Stimulated activated CD8-positive, alpha-beta memory T cell treated with anti-CD3 and anti-CD28 coated beads, Interleukin-4, amount 100 ng/mL, for 24 hours (primary cell): ENCODE results near the gene NUAK1.

Source experiments
- DNase-seq: peaks from one replicate; pipeline ENCODE4 v3.0.0-alpha.2; 2020; ENCODE audit warnings: low read depth

NUAK1 gene

DNA sequence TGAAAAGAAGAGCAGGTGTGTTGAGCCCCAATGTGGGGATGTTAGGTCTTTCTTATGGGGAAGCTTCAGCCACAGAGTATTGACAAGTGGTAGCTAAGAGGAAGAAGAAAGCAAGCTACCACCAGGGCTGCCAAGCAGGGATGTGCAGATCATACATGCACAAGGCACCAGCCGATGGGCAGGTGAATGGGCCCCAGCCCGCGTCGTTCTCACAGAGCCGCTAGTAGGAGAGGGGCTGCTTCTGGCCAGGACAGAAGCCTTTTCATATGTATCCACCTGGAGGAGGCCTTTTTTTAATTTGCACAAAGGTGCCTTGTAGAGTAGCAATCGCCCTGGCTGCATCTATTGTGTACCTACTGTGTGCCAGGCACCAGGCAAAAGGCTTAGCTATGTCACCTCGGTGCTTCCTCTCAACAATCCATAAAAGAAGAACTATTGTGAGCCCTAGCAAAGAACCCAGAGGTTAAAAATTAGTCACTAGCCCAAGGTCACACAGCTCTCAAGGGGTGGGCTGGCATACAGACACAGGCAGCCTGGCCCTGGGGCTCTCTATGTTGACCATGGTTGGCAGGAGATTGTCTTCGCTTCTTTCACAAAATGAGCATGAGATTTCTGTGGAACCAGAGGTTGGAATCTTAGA is 8.2 kb downstream of the NUAK1 start:
- no peak for DNase-seq

DNA sequence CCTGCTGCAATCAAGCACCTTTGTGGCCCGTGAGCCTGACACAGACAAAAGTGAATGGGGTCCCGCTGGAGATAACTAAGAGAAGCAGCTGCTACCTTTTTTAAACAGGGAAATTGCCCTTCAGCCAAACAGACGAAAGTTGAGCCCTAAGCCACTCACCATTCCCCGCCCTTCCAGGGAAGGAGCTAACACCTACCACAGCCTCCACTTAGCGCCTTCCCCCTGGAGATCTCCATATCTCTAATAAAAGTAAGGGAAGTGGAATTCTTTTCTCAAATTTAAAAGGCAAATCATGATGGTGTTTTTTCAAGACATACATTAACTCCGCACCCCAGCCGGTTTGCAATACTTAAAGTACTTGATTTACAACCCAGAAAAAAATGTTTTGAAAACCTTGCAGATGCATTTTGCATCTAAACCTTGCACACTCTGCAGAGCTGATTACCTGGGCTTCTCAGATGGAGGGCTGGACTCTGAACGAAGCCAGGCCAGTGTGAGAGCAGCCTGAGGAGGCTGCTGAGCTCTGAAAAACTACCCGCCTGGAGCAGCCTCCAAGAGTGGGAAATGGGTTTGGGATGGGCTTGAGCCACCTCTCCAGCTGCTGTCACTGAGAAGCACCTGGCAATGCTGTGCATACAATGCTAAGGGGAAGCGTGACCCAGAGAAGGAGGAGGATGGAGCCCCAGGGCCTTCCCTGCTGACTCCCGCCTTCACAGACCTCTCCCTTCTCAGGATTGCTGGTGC is 10.0 kb downstream of the NUAK1 start:
- no peak for DNase-seq

DNA sequence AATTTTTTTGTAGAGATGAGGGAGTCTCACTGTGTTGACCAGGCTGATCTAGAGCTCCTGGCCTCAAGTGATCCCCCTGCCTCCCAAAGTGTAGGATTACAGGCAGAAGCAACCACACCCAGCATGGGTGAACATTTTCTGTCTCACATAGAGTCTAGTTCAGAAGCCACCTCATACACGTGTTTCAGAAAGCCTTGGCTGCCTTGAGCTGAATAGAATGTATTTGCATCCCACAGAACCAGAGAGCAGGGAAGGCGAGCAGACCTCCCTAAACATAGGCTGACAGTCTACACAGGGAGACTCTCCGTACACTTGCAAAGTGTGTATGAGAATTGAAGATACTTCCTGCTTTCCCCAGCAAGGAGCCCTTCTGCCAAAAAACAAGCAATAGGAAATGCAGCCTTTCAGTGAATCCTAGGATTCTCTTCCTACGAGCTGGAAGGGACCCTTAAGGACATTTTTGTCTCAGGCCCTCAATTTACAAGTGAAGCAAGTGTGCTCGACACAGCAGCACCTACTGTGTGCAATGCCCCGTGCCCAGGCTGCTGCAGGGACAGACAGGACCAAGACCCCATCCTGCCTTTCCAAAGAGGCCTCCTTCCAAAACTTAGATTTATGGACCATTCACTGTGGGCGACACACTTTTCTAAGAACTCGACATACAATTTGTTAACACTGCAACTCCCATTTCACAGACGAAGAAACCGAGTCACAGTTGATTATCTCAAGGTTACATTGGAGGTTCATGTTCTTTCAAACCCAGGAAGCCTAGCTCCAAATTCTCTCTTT is 11.2 kb downstream of the NUAK1 start:
- no peak for DNase-seq

DNA sequence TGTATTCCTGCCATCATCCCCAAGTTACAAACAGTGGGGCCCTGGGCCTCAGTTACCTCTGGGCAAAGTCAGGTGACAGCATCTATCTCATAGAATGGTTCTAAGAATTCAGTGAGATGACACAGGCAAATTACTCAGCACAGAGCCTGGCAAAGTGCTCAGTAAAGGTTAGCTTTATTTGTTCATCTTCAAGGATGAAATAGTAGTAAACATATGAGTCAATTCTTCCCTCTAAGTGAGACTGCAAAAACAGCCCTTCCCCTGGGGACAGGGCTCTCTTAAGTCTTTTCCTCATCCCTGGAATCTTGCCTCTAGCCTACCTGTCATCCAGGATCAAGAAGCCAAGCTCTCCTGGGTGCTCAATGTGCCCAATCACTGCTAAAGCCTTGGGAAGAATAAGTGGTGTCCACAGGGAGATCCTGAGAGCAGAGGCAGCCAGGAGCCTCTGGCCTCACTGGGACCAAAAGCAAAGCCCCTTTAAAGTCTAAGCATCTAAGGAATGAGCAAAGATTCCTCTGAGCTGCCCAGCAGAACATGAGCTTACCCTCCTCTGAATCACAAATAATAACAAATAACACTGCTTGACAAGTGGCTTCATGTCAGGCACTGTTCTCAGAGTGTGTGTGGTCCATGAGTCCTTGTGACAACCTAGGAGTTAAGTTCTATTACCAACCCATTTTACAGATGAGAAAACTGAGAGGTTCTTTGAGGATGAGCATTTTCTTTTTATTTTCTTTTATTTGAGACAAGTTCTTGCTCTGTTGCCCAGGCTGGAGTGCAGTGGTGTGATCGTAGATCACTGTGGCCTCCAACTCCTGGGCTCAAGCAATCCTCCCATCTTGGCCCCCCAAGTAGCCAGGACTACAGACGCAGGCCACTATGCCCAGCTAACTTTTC is 12.1 kb downstream of the NUAK1 start:
- no peak for DNase-seq

DNA sequence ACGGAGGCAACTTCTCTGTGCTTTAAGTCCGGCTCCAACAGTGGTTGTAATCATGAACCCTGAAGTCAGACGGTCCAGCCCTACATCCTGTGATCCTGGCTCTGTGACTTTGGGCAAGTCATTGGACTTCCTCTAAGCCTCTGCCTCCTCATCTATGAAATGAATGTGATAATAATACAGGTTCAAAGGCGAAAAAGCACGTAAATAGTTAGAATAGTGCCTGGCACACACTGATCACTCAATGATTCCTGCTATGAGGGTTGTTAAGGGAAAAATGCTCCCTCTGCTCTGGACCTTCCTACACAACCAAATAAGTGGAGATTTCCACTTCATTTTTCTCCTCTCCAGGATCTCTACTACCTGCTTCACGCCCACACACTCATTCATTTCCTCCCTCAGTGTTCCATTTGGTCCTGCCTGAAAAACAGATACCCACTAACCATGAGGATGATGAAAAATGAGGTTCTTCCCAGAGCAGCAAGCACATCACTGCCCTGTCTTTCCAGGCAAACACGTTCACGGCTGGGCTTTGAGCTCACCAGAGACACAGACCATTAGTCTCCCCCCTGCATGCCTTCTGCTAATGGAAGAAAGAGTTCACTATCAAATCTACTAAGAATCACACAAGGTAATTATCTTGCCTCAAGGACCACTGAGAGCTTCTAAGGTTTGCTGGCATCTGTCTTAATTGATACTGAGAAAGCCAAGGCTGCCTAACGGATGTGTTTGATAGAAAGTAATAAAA is 13.2 kb downstream of the NUAK1 start:
- DNase-seq, result no peak

DNA sequence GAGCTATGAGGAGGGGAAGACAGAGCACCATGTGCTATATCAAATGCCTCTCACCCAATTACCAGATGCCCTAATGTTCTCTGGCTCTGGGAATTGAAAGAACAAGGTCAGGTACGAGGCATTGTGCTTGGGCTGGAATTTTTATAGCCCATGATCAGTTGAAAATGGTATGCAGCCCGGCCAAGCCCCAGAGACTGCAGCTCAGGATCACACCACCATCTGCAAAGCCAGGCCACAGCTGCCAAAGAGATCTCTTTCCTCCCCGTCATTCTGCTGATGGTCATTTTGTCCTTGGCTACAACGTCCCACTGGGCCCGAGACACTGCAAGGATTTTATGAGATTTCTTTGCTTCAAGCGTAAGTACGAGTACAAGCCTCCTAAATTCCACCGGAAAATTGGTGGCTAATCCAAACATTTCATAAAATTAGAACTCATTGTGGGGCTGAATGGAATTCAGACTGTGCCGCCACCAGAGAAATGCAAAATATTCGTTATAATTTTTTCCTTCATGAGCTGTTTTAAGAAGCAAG is 15.1 kb downstream of the NUAK1 start:
- no peak for DNase-seq

DNA sequence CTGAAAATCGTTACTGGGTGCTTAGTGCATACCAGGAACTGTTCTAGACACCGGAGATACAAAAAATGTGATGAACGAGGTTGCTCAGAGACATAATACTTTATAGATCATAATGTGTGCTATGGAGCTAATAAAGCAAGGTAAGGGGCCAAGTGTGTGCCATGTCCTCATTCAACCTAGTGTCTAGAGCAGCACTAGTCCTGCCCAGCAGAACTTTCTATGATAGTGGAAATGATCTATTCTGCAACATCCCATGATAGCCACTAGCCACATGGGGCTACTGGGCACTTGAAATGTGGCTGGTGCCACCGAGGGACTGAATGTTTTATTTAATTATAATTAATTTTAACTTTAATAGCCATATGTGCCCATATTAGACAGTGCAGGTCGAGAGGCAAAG is 15.6 kb downstream of the NUAK1 start:
- DNase-seq, result no peak

DNA sequence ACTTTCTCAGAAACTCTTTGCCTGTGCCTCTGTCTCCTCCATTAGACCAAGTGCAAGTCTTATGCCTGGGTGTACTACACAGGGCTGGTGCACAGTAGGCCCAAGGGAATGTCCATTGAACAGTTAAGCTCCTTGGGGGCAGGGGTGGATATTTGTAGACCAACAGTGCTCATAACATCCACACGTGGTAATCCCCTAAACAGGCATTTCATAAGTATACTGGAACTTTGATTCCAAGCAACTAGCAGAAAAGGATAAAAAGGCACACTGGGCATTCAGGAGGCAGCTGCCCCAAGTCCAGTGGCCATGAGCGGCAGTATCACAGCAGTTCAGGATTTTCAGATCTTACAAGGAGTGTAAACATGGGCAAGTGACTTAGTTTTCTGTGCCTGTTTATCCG is 16.8 kb downstream of the NUAK1 start:
- DNase-seq, result no peak

DNA sequence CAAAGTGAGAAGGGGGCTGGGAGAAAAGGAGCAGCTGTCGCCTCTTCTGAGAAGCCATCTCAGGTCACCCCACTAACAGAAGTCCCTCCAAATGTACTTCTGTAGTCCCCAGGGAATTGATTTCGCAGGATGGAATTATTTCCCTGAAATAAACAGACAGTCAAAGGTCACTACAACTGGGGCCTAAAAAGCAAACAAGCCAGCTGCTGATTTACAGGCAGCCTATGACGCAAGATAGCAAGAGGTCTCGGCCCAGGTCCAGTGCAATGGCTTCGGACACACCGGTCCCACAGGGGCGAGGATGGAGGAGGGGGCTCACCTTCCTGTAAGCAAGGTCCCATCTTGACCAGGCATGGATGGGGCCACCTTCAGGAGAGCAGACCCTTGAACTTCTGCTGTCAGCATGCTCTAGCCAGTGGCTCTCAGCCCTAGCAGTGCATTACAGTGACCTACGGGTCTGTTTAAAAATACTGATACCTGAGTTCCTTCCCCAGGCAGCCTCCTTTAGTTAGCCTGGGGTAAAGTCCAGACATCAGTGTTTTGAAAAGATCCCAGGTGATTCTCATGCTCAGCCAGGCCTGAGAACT is 18.1 kb downstream of the NUAK1 start:
- DNase-seq, result no peak

DNA sequence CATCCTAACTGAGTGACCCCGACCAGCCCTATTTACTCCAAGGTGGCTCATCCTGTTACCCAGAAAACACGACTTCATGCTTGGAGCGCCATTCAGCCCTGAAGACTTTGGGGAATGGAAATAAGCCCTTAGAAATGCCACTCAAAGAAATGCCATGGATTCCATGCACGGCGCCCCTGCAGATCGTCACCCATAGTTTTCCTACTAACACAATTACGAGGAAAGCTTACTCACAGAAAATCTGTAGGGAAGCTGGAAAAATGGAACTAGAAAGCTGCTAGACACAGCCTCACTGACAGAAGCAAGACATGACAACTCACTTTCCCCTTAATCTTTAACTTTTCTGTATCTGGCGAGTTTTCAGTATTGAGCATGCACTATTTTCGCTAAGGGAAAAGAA is 19.5 kb downstream of the NUAK1 start:
- DNase-seq, result no peak

DNA sequence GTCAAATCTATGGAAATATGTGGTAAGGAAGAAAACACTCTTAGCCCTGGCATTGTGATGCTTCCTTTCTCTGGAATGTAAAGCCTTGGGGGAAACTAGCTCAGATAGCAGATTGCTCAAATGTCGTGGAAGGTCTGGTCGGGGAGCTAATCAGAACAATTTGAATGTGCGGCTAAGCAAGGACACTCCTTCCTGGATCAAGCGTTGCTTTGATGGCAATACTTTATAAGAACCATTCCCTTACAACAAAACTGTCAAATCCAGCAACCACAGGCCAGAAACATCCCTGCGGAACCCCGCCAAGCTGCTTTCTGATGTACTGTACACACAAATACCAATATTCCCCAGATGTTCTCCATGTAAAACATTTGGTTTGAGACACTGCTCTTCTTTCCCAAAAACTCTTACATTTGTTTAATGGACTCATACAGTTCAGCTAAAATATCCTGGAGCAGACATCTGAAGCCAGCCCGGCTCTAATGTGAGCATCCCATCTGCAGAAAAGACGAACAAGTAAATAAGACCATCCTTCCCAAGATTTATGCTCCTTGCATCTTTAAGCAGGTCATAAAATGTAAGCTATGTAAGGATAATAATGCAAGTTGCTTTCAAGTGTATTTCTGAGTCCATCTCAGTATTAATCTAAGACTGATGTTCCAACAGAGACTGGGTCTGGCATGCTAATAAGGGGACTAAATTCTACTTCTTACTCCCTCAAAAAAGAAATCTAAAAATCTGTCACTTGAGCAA is 20.2 kb downstream of the NUAK1 start:
- DNase-seq, result no peak

DNA sequence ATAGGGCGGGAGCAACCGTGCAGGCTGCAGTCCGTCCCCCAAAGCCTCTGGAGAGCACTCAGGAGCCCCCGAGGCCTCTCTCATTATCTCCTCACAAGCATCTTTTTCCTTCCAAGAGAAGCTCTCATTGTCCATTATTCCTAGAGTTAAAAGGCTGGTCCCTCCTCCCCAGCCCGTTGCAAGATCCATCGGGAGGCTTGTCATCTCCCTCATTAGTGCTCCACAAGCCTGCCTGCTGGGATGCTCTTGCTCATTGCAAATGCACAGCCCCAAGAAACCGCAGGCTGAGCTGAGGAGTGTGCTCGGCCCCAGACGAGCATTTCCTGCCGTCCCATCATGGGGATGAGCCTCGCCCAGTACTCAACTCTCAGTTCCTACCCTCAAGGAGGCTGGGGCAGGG is 23.3 kb downstream of the NUAK1 start:
- DNase-seq, result no peak

DNA sequence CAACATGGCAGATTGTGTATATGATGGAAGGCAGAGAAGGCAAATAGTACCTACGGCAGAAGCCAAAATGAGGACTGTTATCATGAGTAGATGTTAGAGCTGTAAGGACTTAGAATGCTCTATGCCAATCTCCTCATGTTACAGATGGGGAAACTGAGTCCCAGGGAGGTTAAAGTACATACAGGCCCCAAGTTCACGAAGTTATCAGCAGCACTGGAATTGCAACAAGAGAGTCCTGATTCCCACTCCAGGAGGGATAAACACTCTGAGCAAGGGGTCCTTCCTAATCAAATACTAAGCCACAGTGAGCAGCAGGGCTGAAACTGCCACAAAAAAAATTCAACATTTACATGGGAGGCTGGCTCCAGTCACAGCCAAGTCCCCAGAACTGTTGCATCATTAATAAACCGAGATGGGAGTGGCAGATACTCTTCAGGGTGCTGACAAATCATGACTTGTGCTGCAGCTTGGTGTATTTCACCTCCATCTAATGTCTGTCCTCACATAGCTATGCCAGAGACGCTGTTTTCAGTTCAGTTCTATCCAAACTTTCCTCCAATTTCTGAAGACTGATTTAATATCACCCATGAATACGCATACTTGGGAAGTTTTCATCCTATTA is 24.2 kb downstream of the NUAK1 start:
- DNase-seq, result no peak

DNA sequence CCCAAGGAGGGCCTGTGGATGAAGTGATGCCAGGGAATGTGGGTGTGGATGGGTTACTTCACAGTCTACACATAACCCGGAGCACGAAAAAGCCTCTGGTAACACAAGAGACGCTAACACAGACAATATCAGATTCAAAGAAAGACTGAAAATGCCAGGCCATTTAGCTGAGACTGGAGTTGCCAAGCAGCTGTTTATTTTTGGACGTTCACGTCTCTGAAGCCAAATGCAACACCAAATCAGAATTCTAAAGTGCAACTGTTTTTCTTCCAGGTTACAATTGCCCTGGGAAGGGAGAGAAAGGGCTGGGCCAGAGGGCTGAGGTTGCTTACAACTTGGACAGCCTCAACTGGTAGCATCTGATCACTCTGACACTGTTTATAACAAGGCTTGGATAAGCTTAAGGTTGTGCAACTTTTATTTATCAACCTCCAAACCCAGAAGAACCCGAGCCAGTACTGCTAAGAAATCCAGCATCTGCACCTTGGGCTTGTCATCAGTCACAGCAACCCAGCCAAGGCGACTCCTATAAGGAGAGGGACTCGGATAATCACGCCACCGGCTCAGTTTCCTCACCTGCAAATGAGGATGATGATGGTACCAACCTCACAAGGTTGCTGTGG is 24.8 kb downstream of the NUAK1 start:
- DNase-seq, result no peak

DNA sequence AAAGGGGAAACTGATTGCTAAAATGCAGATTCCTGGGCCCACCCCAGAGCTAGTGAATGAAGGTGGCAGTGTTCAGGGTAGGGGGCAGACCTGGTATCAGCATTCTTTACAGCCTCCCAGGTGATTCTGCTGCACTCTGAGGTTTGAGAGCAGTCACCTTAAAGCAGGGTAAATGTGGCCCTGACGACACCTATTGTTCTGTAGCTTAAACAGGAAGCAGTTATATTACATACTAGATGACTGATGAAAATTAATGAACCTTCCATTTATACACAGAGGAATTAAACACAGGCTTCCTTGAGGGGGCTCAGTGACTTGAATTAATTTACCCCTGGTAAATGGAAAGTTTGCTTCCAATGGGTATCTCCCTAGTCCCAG is 25.3 kb downstream of the NUAK1 start:
- no peak for DNase-seq

DNA sequence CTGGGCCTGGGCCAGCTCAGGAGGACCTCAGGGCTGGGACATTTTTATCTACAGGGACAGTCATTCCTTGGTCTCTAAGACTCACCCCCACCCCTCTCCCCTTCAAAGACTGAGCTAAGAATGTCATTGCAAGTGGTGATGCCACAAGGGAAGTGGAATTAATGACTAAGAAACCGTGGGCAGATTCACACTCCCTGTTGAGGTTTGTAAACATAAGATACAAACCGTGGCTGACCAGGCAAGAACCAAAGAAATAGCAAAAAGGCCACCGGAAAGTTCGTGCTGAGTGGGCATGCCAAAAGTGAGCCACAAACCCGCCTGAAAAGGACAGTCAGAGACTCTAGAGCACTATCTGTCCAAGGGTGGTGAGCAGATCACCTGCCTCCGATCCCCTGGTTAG is 25.7 kb downstream of the NUAK1 start:
- DNase-seq, result peak; percentile 11

DNA sequence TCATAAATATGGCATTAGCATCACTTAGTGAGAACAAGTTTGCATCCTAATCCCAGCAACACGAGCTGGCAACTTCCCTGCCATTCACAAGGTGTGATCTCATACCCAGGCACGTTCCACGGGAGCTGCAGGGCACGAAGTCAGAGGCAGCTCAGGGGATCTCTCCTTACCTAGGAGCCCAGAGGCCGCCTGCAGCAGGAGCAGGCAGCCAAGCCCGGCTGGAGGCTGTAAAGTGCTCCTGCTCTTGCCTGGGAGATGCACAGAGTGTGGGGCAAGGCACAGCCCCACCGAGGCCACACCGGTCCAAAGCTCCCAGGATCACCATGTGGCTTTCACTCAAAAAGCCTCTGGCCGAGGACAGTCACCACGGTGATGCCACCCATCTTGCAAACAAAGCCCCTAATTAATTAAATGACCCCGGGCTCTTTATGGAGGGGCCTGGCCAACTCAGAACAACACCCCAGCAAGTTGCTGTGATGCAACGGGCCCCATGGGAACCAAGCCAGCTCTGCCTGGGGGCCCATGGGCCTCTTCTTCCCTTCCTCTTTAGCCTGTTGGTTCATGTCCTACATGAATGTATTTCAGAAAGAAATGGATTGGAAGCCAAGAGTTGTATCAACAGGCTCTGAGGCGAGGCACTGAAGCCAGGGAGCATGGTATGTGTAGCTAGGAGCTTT is 26.5 kb downstream of the NUAK1 start:
- no peak for DNase-seq

DNA sequence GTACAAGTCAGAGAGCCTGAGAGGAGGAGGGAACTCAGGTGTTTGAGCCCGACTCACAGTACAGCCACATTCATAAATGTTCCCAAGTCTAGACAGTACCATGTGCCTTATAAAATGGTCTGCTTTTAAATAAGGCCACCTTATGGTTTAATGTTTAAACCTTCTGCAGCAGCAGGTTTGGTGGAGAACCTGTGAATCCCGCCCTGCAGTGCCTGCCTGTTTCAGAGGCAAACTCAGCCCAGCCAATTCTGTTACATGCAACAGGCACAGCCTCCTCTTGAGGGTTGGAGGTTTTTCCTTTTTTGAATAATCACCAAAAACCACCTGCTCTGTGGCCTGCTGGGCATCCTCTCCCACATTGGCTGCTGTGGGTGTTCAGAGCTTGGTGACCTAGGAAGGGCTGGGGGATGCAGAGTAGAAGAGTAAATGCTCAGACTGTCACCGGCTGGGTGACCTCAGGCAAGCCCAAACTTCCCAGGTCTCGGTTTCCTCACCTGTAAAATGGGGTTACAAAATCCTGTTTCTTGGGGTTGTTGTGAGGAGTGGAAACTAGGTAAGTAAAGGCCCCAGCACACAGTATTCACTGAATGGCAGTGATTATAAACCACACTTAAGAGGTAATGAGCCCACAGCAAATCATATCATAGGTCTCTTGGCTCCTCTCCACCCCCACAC is 28.0 kb downstream of the NUAK1 start:
- no peak for DNase-seq
